ENCODE results near the gene SMIM41.

SMIM41 gene

GRCh38 chr12:52063082-52063924, 16.2 kb upstream of the SMIM41 start:
- no peak for FAIRE-seq

- no peak for FAIRE-seq
These were observed 15.4 kb upstream of the SMIM41 start for GRCh38 chr12:52063981-52064649.

GRCh38 chr12:52066346-52067080, 13.0 kb upstream of the SMIM41 start:
- FAIRE-seq = no peak

GRCh38 chr12:52067081-52067374, 12.5 kb upstream of the SMIM41 start:
- no peak for FAIRE-seq

GRCh38 chr12:52069327-52070184, 9.9 kb upstream of the SMIM41 start, which contains the start of gene ATG101:
ATG101 (plus strand) TSS chr12:52069978; CDS start chr12:52073651, 3,673 bp downstream.
- FAIRE-seq = peak; percentile 43

GRCh38 chr12:52070185-52070925, 9.1 kb upstream of the SMIM41 start:
- FAIRE-seq = no peak

- no peak for FAIRE-seq
These were observed 5.7 kb upstream of the SMIM41 start for GRCh38 chr12:52073531-52074381.

- FAIRE-seq = no peak
These were observed 4.4 kb upstream of the SMIM41 start for GRCh38 chr12:52074971-52075724.

- no peak for FAIRE-seq
These were observed 2.7 kb upstream of the SMIM41 start for GRCh38 chr12:52076811-52077210.

GRCh38 chr12:52078276-52078675, 1.2 kb upstream of the SMIM41 start:
- FAIRE-seq = no peak

- no peak for FAIRE-seq
These were observed 1.1 kb downstream of the SMIM41 start for GRCh38 chr12:52080403-52081251.

GRCh38 chr12:52081263-52081733, 1.8 kb downstream of the SMIM41 start:
- FAIRE-seq = no peak

GRCh38 chr12:52082026-52082668, 2.6 kb downstream of the SMIM41 start:
- no peak for FAIRE-seq

- FAIRE-seq = no peak
These were observed 3.1 kb downstream of the SMIM41 start for GRCh38 chr12:52082669-52082987.

- no peak for FAIRE-seq
These were observed 3.6 kb downstream of the SMIM41 start for GRCh38 chr12:52082988-52083637.

GRCh38 chr12:52083638-52083996, 4.1 kb downstream of the SMIM41 start:
- FAIRE-seq = no peak

GRCh38 chr12:52084491-52085231, 5.2 kb downstream of the SMIM41 start:
- FAIRE-seq = no peak
